HepG2 (cell line): ENCODE data around the gene HES6. TPM values are rescaled to one million over a fixed set of nuclear protein-coding genes. Genes with fewer than 3 reads are reported as not detected.

Experiments used
- ATAC-seq: fragments of 200-7000 bp; cut with Tn5 transposase; 3 replicates; pipeline ENCODE4 v1.9.1; 2020; ENCODE audit warnings: mild to moderate bottlenecking, moderate library complexity
- BruUV-seq: library from RNA; stranded (reverse); fragments of 400-500 nt; replicated peaks from 2 replicates; lab custom pipeline; 2021; lab: Mats Ljungman, UMichigan
- CTCF ChIA-PET: fragments of 300-600 bp; formaldehyde crosslinking; extraction: SDS; loops from one replicate; lab custom pipeline; 2021; ENCODE audit warnings: low total read pairs, inconsistent platforms, low intra/inter-chr PET ratio; lab: Yijun Ruan, JAX
- POLR2A ChIA-PET: fragments of 350-600 bp; sonication (Branson Sonifier 250); formaldehyde crosslinking; loops from one replicate; lab custom pipeline; 2020; ENCODE audit warnings: antibody characterized with exemption, inconsistent platforms; lab: Yijun Ruan, JAX
- DNase-seq: peaks from one replicate; pipeline ENCODE4 v3.0.0-alpha.2; 2015; ENCODE audit warnings: low spot score
- FAIRE-seq: peaks from 3 replicates; lab custom pipeline; 2011; peaks lifted over from hg19 to GRCh38; lab: Jason Lieb, UNC
- H2AFZ ChIP-seq: one replicate; pipeline ENCODE4 v1.6.1; 2011; ENCODE audit warnings: low read length, inconsistent platforms
- H3K27ac ChIP-seq: fragments of 300-600 bp; 3 replicates; pipeline ENCODE4 v1.8.0; 2011; ENCODE audit warnings: mixed run types, mild to moderate bottlenecking, mixed read lengths, low read length, inconsistent platforms; ENCODE audit not compliant: insufficient read depth; ENCODE audit errors: extremely low read length
- H3K27me3 ChIP-seq, 2 experiments: fragments of 200-600 bp in 1 of 2; 2 replicates in 1 of 2; 3 replicates in 1 of 2; pipeline versions ENCODE4 v1.6.0 to v1.8.0; 2011; ENCODE audit warnings: low read length in 2 of 2, mild to moderate bottlenecking in 2 of 2, moderate library complexity in 2 of 2, inconsistent platforms in 1 of 2; ENCODE audit not compliant: insufficient read depth in 2 of 2, control insufficient read depth in 1 of 2
- H3K36me3 ChIP-seq, 2 experiments: fragments of 200-600 bp in 1 of 2; replicated peaks in 1 of 2; 2 replicates in 1 of 2; 3 replicates in 1 of 2; pipeline versions ENCODE4 v1.5.1 to v1.8.0; 2011; ENCODE audit warnings: low read length in 2 of 2, inconsistent platforms in 1 of 2; ENCODE audit not compliant: insufficient read depth in 2 of 2, control insufficient read depth in 1 of 2
- H3K4me1 ChIP-seq: 2 replicates; pipeline ENCODE4 v1.5.1; 2012; ENCODE audit warnings: low read length, inconsistent platforms; ENCODE audit not compliant: insufficient read depth
- H3K4me2 ChIP-seq: 2 replicates; pipeline ENCODE4 v1.6.0; 2011; ENCODE audit warnings: low read depth, low read length, inconsistent platforms
- H3K4me3 ChIP-seq, 3 experiments: fragments of 200-600 bp in 1 of 3; sonication (generic), shearing (Covaris generic) in 1 of 3; replicated peaks in 1 of 3; 2 replicates each; pipeline ENCODE4 v1.5.1; 2011 to 2016; ENCODE audit warnings: low read length in 3 of 3, inconsistent platforms in 2 of 3, low read depth in 2 of 3, mild to moderate bottlenecking in 2 of 3, control low read depth in 1 of 3, mixed read lengths in 1 of 3; ENCODE audit not compliant: insufficient read depth in 1 of 3
- H3K79me2 ChIP-seq: one replicate; pipeline ENCODE4 v1.6.1; 2011; ENCODE audit warnings: low read length, inconsistent platforms; ENCODE audit not compliant: insufficient read depth
- H3K9ac ChIP-seq: 2 replicates; pipeline ENCODE4 v1.6.0; 2011; ENCODE audit warnings: mild to moderate bottlenecking, low read depth, low read length, inconsistent platforms; ENCODE audit not compliant: insufficient read depth
- H3K9me3 ChIP-seq: 2 replicates; pipeline ENCODE4 v1.5.1; 2012; ENCODE audit warnings: mild to moderate bottlenecking, low read length
- H4K20me1 ChIP-seq: 2 replicates; pipeline ENCODE4 v1.6.0; 2011; ENCODE audit warnings: inconsistent platforms, mild to moderate bottlenecking, low read length, moderate library complexity; ENCODE audit not compliant: insufficient read depth
- ASH2L ChIP-seq: fragments of 300-600, 200-600 bp; sonication (generic); IDR thresholded peaks from 2 replicates; pipeline ENCODE4 v1.7.0; 2017; ENCODE audit warnings: low read depth, mild to moderate bottlenecking, moderate library complexity, mixed read lengths, low read length; ENCODE audit not compliant: insufficient read length
- CCAR2 ChIP-seq: fragments of 200-400 bp; formaldehyde crosslinking; optimal IDR thresholded peaks from 2 replicates; pipeline ENCODE3; 2018; ENCODE audit warnings: low read depth, mild to moderate bottlenecking, low read length, moderate library complexity
- KLF6 ChIP-seq: IDR thresholded peaks from 2 replicates; pipeline ENCODE4 v1.8.0; 2016; ENCODE audit warnings: missing biosample characterization, missing genetic modification reagents
- TFDP2 ChIP-seq: sonication (generic); formaldehyde crosslinking; IDR thresholded peaks from 2 replicates; pipeline ENCODE4 v1.4.0; 2020; ENCODE audit warnings: missing genetic modification reagents
- TGIF2 ChIP-seq: IDR thresholded peaks from 2 replicates; pipeline ENCODE4 v1.6.1; 2016; ENCODE audit warnings: control low read depth, missing compliant biosample characterization
- ZBED4 ChIP-seq: sonication (generic); formaldehyde crosslinking; IDR thresholded peaks from 2 replicates; pipeline ENCODE4 v1.4.0; 2020; ENCODE audit warnings: missing genetic modification reagents, borderline replicate concordance
- ZNF878 ChIP-seq: sonication (generic); formaldehyde crosslinking; IDR thresholded peaks from 2 replicates; pipeline ENCODE4 v1.8.1; 2023; ENCODE audit warnings: mild to moderate bottlenecking, missing genetic modification reagents, moderate library complexity
- WGBS: methylation state at CpG from one replicate; pipeline ENCODE4 v1.1.6; 2017; ENCODE audit warnings: low lambda C conversion rate; 5-methylcytosine and 5-hydroxymethylcytosine counted together
- in situ Hi-C: cut with HindIII; loops from 2 replicates; pipeline ENCODE4 v1.10.0; 2017; ENCODE audit warnings: low pct_unique_long_range_greater_than_20kb; ENCODE audit not compliant: extremely low pct_ligation_motif_present
- intact Hi-C: fragments of 100-400 bp; cut with micrococcal nuclease; formaldehyde crosslinking; loops from one replicate; pipeline ENCODE4 v1.10.0; 2022; ENCODE audit not compliant: unreplicated experiment
- polyA plus RNA-seq, 8 experiments: library from polyadenylated mRNA; depleted of rRNA in 3 of 8; stranded (reverse) in 7 of 8; unstranded in 1 of 8; fragments of >200 nt; fragmentation: Illumina TruSeq in 4 of 8; extraction: Trizol in 4 of 8; gene quantifications; 2 replicates each; pipeline versions ENCODE4 v1.2.1 to v1.2.3, GENCODE V29; 2011 to 2016; ENCODE audit warnings: low read depth in 4 of 8, missing spikeins in 1 of 8, mixed read lengths in 1 of 8; ENCODE audit not compliant: insufficient read depth in 1 of 8
- total RNA-seq, 5 experiments: library from RNA; depleted of rRNA; stranded (reverse); fragments of >200 nt; fragmentation: Illumina TruSeq; extraction: Trizol; gene quantifications; 2 replicates each; pipeline ENCODE4 v1.2.3, GENCODE V29; 2016; ENCODE audit warnings: low read depth in 1 of 5

Gene HES6
- total and polyA plus RNA-seq, 2 of the 13 experiments (the other 11 are each of a cell fraction or from before 2014, with no cell fraction given): 19.5 to 82.8 TPM

- H2AFZ ChIP-seq: no peak overlapping the region
- peaks cover 52% of the 10 kb centered on the region for H3K4me1 ChIP-seq
- peaks cover 19% of the 10 kb centered on the region; the same call in 1 of the 2 replicates for H4K20me1 ChIP-seq
- no peak overlapping the region for H3K9ac ChIP-seq
- TF ChIP-seq ASH2L (peak; percentile 20), ZNF878 (CRISPR knock-in tag) (no peak)
- TF ChIP-seq, all 625 proteins: peak for 1
- no peak overlapping the region for H3K4me2 ChIP-seq
- peaks cover 76% of the 10 kb centered on the region for H3K79me2 ChIP-seq
- no peak overlapping the region for H3K27ac ChIP-seq
- no peak for ATAC-seq
- in situ Hi-C loops (no loop called here), intact Hi-C loops (no loop called here)
- H3K9me3 ChIP-seq: no peaks in the 10 kb centered on the region
- no peak for FAIRE-seq
- ChIA-PET CTCF (no interaction called here), POLR2A (no interaction called here)
- H3K36me3 ChIP-seq: peaks cover 18 to 41% of the 10 kb centered on the region in 2 experiments
- no peak for DNase-seq
- H3K27me3 ChIP-seq: no peaks in the 10 kb centered on the region
- 92% methylated on average over 12 of the region's 12 CpGs for WGBS
- no TSS peak for BruUV-seq
- no peak overlapping the region for H3K4me3 ChIP-seq
These were observed 40.4 kb upstream of the HES6 start for GRCh38 chr2:238280083-238280825.

GRCh38 chr2:238279324-238279682 lies 39.5 kb upstream of the HES6 start:
- H3K27me3 ChIP-seq: no peaks in the 10 kb centered on the region
- no TSS peak for BruUV-seq
- ChIA-PET POLR2A (interaction anchor here (1.2 kb wide), 1 partner anchor 16 kb away, joined by 3 read pairs; no protein-coding TSS in a partner anchor), CTCF (no interaction called here)
- H3K4me2 ChIP-seq: no peak overlapping the region
- H3K9ac ChIP-seq: no peak overlapping the region
- in situ Hi-C loops (no loop called here), intact Hi-C loops (no loop called here)
- H4K20me1 ChIP-seq: peaks cover 19% of the 10 kb centered on the region; the same call in 1 of the 2 replicates
- H3K4me1 ChIP-seq: peaks cover 52% of the 10 kb centered on the region
- H3K4me3 ChIP-seq: no peak overlapping the region
- TF ChIP-seq CCAR2 (no peak), TGIF2 (CRISPR knock-in tag) (no peak), KLF6 (CRISPR knock-in tag) (no peak), TFDP2 (CRISPR knock-in tag) (no peak), ZBED4 (CRISPR knock-in tag) (no peak)
- no peak overlapping the region for H2AFZ ChIP-seq
- peaks cover 25 to 50% of the 10 kb centered on the region in 2 experiments for H3K36me3 ChIP-seq
- DNase-seq: no peak
- ATAC-seq: peak; percentile 12
- WGBS: 96% methylated on average over 4 of the region's 6 CpGs
- FAIRE-seq: no peak
- H3K9me3 ChIP-seq: no peaks in the 10 kb centered on the region
- H3K79me2 ChIP-seq: peaks cover 67% of the 10 kb centered on the region
- H3K27ac ChIP-seq: no peak overlapping the region
